GM10266 (cell line): Measurements from ENCODE around the gene CCL15.

ENCODE experiments used
- DNase-seq: peaks from one replicate; pipeline ENCODE4 v3.0.0; 2012; ENCODE audit errors: extremely low spot score
- TF ChIP-seq, protein P1 (sequence below): IDR thresholded peaks from 2 replicates; pipeline ENCODE4 v1.5.1; 2012; ENCODE audit warnings: mild to moderate bottlenecking, low read depth; ENCODE audit not compliant: control insufficient read depth, insufficient read depth; ENCODE audit errors: missing control alignments

The CCL15 gene

DNA sequence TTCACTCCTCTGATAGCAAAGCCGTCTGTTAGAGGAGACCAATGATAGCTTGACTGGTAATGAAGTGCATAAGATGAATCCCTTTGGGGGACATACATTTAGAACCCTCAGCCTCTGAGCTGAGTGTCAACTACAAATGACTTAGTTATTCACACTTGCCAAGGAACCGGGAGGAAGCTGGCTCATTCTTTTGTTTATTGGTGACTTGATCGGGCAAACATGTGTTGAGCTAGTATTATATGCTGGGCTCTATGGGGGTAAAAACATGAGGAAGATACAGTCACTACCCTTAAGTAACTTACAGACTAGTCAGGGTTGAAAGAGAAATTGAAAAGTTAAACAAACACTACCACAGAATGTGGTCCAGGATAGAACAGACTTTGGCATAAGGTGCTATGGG lies 23.0 kb downstream of the CCL15 start:
- no peak for DNase-seq
- TF ChIP-seq, protein P1, sequence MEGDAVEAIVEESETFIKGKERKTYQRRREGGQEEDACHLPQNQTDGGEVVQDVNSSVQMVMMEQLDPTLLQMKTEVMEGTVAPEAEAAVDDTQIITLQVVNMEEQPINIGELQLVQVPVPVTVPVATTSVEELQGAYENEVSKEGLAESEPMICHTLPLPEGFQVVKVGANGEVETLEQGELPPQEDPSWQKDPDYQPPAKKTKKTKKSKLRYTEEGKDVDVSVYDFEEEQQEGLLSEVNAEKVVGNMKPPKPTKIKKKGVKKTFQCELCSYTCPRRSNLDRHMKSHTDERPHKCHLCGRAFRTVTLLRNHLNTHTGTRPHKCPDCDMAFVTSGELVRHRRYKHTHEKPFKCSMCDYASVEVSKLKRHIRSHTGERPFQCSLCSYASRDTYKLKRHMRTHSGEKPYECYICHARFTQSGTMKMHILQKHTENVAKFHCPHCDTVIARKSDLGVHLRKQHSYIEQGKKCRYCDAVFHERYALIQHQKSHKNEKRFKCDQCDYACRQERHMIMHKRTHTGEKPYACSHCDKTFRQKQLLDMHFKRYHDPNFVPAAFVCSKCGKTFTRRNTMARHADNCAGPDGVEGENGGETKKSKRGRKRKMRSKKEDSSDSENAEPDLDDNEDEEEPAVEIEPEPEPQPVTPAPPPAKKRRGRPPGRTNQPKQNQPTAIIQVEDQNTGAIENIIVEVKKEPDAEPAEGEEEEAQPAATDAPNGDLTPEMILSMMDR = no peak

GRCh38 chr17:35977509-35977908 lies 23.8 kb downstream of the CCL15 start:
- TF ChIP-seq, protein P1 = no peak
- DNase-seq = no peak

GRCh38 chr17:35973333-35974260 lies 27.8 kb downstream of the CCL15 start:
- no peak for DNase-seq
- TF ChIP-seq, protein P1 = no peak

GRCh38 chr17:35972945-35973332 lies 28.4 kb downstream of the CCL15 start:
- TF ChIP-seq, protein P1 = no peak
- no peak for DNase-seq

DNA sequence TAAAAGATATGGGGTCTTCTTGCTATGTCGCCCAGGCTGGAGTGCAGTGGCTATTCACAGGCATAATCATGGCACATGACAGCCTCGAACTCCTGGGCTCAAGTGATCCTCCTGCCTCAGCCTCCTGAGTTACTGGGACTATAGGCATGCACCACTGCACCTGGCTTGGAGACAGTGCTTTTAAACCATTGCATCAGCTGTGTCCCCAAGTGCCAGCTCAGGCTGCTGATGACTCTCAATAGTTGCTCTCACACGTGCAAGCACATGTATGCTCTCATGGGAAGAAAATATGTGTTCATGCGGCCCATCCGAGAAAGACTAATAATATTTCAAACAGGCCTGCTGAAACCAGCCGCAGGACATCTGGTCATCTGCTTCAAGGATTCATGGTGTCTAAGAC lies 28.8 kb downstream of the CCL15 start:
- DNase-seq = no peak
- TF ChIP-seq, protein P1 = no peak

DNA sequence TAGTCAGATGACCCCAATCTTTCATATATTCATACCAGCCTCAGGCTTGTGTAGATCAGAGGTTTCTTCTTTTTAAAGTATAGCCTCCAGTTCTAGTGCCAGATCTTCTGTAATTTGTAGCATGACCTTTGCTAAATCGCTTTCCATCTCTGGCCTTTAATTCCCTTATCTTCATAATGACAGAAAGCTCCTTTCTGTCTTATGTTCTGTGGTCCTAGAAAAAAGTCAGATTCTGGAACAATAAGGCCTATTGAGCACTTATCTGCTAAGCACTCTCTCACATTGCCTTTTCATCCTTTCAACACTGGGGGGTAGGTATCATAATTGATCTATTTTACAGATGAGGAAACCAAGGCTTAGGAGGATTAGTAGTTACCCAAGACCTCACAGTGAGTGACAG lies 29.3 kb downstream of the CCL15 start:
- no peak for DNase-seq
- TF ChIP-seq, protein P1 = no peak
